IPS-15b (cell line): Measurements from ENCODE around the gene FRZB.

Source experiments
- H3K27me3 ChIP-seq: one replicate; pipeline ENCODE4 v1.6.1; 2013; ENCODE audit warnings: low read length; ENCODE audit not compliant: control insufficient read depth, insufficient read depth
- H3K36me3 ChIP-seq: one replicate; pipeline ENCODE4 v1.6.1; 2013; ENCODE audit warnings: low read length; ENCODE audit not compliant: control insufficient read depth, insufficient read depth
- H3K4me1 ChIP-seq: one replicate; pipeline ENCODE4 v1.6.1; 2013; ENCODE audit warnings: mild to moderate bottlenecking, low read length; ENCODE audit not compliant: control insufficient read depth, insufficient read depth
- H3K4me3 ChIP-seq: one replicate; pipeline ENCODE4 v1.5.1; 2013; ENCODE audit warnings: low read depth, low read length
- H3K9ac ChIP-seq: one replicate; pipeline ENCODE4 v1.6.1; 2013; ENCODE audit warnings: low read depth, mild to moderate bottlenecking, low read length
- H3K9me3 ChIP-seq: one replicate; pipeline ENCODE4 v1.6.1; 2013; ENCODE audit warnings: mild to moderate bottlenecking, low read length; ENCODE audit not compliant: control insufficient read depth, insufficient read depth

Gene FRZB, protein sequence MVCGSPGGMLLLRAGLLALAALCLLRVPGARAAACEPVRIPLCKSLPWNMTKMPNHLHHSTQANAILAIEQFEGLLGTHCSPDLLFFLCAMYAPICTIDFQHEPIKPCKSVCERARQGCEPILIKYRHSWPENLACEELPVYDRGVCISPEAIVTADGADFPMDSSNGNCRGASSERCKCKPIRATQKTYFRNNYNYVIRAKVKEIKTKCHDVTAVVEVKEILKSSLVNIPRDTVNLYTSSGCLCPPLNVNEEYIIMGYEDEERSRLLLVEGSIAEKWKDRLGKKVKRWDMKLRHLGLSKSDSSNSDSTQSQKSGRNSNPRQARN

GRCh38 chr2:182866461-182867406 is at the start of gene FRZB:
Gene FRZB, minus strand, starts transcription at chr2:182866637. Its CDS starts 85 bp downstream, at chr2:182866552.
- Histone ChIP-seq H3K27me3 (peaks cover 40% of the 10 kb centered on the region), H3K9me3 (no peaks in the 10 kb centered on the region), H3K4me1 (peaks cover 6% of the 10 kb centered on the region), H3K4me3 (peak within 1 kb of the TSS; percentile 87), H3K36me3 (no peaks in the 10 kb centered on the region), H3K9ac (peak within 1 kb of the TSS; percentile 49)

DNA sequence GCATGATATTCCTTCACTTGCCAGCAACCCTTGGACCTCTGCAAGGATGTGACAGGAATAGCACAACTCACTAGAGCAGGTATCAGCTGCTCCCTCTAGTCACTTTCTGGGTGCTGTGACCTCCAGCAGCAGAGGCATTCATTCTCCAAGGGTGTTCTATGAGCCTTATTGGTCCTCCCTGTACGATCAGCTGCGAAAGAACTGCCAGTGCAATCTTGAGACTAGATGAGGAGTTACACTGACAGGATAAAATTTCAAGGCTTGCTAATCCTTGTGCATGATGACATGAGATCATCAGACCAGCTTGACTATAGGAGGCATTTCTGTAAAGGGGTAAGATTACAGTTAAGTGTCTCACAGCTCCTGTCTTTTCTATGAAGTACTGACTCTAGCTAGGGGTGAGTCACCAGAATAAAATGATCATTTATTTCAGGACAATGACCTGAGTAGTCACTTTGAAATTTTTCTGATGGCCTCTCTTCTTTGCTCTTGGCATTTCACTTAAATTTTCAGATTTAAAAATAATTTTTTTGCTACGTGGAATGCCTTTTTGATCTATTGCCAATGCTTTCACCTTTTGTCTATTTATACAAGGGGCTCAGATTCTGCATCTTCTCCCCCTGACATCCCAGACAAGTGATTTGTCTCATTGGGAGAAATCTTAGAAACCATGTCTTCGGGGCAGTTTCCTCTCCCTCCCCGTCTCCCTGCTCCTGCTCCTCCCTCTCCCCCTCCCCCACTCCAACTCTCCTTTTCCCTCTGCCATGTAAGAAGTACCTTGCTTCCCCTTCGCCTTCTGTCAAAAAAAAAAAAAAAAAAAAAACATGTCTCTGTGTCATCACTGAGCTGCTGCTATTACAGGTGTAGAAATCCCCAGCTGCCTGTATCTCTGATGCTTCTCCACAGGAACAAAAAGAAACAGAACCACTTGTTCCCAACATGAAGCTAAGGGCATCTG is 49.2 kb upstream of the FRZB start:
- Histone ChIP-seq H3K9me3 (no peaks in the 10 kb centered on the region), H3K27me3 (no peaks in the 10 kb centered on the region), H3K4me3 (no peak overlapping the region), H3K4me1 (no peaks in the 10 kb centered on the region), H3K9ac (no peak overlapping the region), H3K36me3 (no peaks in the 10 kb centered on the region)

- Histone ChIP-seq H3K36me3 (no peaks in the 10 kb centered on the region), H3K27me3 (no peaks in the 10 kb centered on the region), H3K4me3 (no peak overlapping the region), H3K9ac (no peak overlapping the region), H3K4me1 (no peaks in the 10 kb centered on the region), H3K9me3 (no peaks in the 10 kb centered on the region)
Observed at GRCh38 chr2:182914852-182915251, 48.4 kb upstream of the FRZB start.

GRCh38 chr2:182913064-182913463 is 46.6 kb upstream of the FRZB start:
- no peak overlapping the region for H3K4me3 ChIP-seq
- H3K36me3 ChIP-seq, result no peaks in the 10 kb centered on the region
- no peak overlapping the region for H3K9ac ChIP-seq
- H3K27me3 ChIP-seq, result no peaks in the 10 kb centered on the region
- H3K4me1 ChIP-seq, result no peaks in the 10 kb centered on the region
- H3K9me3 ChIP-seq, result no peaks in the 10 kb centered on the region

DNA sequence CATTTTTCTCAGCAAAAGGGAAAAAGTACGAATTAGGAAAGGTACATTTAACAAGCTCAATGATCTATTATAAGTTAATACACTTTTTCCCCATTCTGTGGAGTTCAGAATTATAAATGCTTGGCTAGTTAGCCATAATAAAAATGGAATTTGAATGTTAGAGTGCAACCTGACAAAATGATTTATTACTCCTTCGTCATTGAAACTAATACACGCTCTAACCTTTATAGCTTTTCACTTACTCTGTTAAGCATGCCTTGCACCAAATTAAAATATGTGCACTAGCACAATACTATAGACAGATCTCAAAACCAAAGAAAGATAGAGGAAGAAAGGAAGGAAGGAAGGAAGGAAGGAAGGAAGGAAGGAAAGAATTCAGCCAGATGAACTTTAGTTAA is 46.1 kb upstream of the FRZB start:
- no peak overlapping the region for H3K9ac ChIP-seq
- H3K27me3 ChIP-seq, result no peaks in the 10 kb centered on the region
- H3K4me3 ChIP-seq, result no peak overlapping the region
- no peaks in the 10 kb centered on the region for H3K36me3 ChIP-seq
- no peaks in the 10 kb centered on the region for H3K9me3 ChIP-seq
- no peaks in the 10 kb centered on the region for H3K4me1 ChIP-seq

GRCh38 chr2:182911813-182912517 is 45.5 kb upstream of the FRZB start:
- H3K4me3 ChIP-seq, result no peak overlapping the region
- no peak overlapping the region for H3K9ac ChIP-seq
- no peaks in the 10 kb centered on the region for H3K27me3 ChIP-seq
- H3K36me3 ChIP-seq, result no peaks in the 10 kb centered on the region
- no peaks in the 10 kb centered on the region for H3K9me3 ChIP-seq
- H3K4me1 ChIP-seq, result peaks cover 4% of the 10 kb centered on the region

GRCh38 chr2:182910965-182911364 is 44.5 kb upstream of the FRZB start:
- no peaks in the 10 kb centered on the region for H3K36me3 ChIP-seq
- H3K27me3 ChIP-seq, result no peaks in the 10 kb centered on the region
- no peak overlapping the region for H3K4me3 ChIP-seq
- peaks cover 9% of the 10 kb centered on the region for H3K4me1 ChIP-seq
- H3K9me3 ChIP-seq, result no peaks in the 10 kb centered on the region
- H3K9ac ChIP-seq, result no peak overlapping the region

- no peak overlapping the region for H3K9ac ChIP-seq
- no peaks in the 10 kb centered on the region for H3K9me3 ChIP-seq
- no peak overlapping the region for H3K4me3 ChIP-seq
- no peaks in the 10 kb centered on the region for H3K36me3 ChIP-seq
- H3K27me3 ChIP-seq, result no peaks in the 10 kb centered on the region
- H3K4me1 ChIP-seq, result peaks cover 9% of the 10 kb centered on the region
Observed at GRCh38 chr2:182907081-182907830, 40.8 kb upstream of the FRZB start.

- Histone ChIP-seq H3K27me3 (no peaks in the 10 kb centered on the region), H3K4me1 (peaks cover 9% of the 10 kb centered on the region), H3K9ac (no peak overlapping the region), H3K4me3 (no peak overlapping the region), H3K36me3 (no peaks in the 10 kb centered on the region), H3K9me3 (no peaks in the 10 kb centered on the region)
Observed at GRCh38 chr2:182906454-182906853, 40.0 kb upstream of the FRZB start.

- no peak overlapping the region for H3K9ac ChIP-seq
- H3K36me3 ChIP-seq, result no peaks in the 10 kb centered on the region
- H3K4me3 ChIP-seq, result no peak overlapping the region
- no peaks in the 10 kb centered on the region for H3K9me3 ChIP-seq
- peaks cover 9% of the 10 kb centered on the region for H3K4me1 ChIP-seq
- H3K27me3 ChIP-seq, result no peaks in the 10 kb centered on the region
Observed at GRCh38 chr2:182904844-182905243, 38.4 kb upstream of the FRZB start.
